ENCODE measurements around the gene SALL2. TPM values are rescaled to one million over a fixed set of nuclear protein-coding genes. Genes with fewer than 3 reads are reported as not detected.

The SALL2 gene
- total RNA-seq, 1 experiment from 2014 or later: 7.1 TPM

DNA sequence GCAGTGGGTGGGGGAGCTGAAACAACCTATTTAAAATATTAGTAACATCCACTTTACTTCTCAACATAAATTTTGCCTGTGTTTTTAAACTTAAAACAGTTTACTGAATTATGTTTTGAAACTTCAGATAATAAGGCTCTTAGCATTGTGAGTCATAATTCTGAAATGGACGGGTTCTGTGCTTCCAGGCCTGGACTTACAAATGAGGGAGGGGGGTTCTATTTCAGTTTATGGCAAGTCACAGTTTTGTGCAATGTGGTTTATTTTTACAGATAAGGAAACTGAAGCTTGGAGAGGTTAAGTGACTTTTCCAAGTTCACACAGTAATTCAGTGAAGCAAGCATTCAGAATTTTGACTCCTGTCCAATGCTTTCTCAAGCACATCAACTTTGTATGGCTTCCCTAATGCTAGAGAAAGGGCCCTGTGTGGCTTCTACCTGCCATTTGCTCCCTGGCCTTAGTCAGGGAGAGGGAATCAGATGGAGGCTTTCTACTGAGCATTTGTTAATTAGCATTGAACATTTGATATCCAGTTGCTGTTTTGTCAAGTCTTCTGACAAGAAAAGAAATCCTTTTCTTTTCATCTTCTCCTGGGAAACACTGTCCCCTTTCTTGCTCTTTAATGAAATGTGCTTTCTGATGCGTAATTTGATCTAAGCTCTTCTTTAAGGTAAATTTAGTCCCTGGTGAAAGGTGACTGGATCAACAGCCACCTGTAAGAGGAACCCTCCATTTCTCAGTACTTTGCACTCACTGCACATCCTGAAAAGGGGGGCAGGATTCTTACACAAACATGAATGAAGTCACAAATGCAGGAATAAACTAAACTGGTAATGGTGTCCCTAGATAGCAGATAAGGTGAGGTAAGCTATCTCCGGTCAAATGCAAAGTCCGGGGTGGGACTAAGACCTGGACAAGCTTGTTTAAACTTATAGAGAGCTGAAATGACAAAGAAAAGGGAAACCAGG, 2.5 kb upstream of the SALL2 start:
- DNase-seq (ENCODE audit: low read depth): no peak

DNA sequence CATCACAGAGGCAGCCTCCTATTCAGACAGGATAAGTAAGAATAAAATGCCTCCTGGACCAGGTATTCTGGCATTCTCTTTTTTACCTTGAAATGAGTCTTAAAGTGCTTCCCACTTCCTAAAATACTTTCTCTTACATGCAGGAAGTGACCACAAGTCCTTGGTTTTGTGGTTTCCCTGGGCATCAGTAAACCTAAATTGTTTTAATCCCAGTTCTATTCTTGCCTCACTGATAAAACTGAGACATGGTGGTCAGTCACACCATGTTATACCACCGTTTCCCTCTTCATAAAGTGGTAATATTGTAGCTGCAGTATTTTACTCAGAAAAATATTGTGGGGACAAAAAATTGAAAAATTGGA, 1.2 kb upstream of the SALL2 start:
- DNase-seq (ENCODE audit: low read depth): no peak

DNA sequence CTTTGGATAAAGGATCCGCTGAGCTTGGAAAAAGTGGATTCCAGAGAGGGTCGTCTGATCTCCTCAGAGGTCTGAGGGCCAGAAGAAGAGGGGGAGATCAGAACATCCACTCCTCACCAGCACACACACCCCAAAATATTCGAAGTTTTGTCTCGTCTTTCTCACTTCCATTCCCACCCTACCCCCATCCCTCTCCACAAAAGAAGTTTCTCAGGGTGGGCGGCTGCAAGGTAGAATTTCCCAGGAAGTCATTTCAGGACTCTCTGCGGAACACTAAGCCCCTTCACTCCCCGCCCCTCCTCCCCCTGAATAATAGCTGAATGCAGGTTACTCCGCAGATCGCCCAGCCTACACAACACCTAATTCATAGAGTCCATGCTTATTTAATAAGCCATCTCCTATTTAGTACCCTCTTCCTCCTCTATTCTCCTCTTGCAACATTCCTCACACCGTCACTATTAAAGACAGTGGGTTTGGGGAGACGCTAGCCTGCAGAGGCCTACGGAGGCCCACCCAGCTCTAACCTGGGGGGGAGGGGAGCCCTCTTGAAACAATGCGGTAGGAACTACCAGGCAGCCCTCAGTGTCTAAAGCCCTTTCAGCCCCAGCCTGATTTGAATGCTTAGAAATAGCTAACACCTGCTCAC, 649 bp upstream of the SALL2 start:
- DNase-seq (ENCODE audit: low read depth): no peak

DNA sequence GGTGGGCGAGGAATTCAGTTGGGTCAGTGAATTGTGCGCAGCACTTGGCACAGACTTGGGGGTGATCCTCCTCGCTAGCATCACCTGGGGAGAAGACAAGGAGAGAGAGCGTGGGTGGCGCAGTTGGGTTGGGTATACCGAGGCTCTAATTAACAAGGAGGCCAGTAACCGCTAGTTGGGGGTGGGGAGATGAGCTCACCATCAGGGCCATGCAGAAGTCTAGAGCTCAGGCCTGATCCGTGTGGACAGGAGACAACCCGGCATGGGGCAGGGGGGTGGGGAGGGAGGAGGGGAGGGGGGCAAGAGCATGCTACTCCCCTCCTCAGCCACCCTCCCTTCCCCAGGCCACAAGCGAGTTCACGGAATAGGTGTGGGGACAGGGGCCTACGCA, 580 bp downstream of the SALL2 start:
- DNase-seq (ENCODE audit: low read depth): no peak

DNA sequence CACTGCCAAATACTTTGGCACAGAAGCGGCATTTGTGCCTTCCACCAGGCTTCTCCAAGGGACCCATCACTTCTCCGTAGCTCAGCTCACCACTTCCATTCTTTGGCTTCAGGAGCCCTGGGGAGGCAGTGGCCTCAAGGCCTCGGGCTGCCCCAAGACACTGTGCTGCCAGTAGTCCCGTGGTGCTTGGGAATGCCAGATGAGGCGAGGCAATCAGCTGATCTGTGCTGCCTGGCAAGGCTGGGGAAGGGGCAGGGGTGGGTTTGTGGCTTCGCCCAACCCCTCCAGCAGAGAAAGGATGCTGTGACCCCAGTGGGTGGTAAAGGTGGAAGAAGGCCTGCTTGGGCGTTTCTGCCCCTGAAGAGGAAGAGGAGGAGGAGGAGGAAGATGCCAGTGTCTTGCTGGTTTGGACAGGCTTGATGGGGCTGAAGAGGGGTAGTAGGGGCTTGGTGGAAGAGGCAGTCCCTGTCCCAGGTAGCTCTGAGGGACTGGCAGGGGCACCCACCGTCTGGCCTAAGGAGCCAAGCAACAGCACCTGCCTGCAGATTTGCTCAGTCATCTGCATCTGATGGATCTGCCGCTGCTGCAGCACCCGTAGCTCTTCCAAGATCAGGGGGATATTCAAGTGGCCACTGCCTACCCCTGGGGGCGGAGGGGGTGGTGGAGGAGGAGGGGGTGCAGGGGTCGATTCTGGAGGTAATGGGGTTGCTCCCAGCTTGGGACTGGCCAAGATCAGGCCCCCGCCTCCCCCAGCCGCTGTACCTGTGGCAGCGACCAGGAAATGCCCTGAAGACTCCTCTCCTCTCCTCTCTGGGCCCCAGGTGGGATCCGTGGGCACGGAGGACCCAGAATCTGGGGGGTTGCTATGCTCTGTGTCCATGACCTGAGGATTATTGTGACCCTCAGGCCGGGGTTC, 1.3 kb downstream of the SALL2 start:
- DNase-seq (ENCODE audit: low read depth): no peak

DNA sequence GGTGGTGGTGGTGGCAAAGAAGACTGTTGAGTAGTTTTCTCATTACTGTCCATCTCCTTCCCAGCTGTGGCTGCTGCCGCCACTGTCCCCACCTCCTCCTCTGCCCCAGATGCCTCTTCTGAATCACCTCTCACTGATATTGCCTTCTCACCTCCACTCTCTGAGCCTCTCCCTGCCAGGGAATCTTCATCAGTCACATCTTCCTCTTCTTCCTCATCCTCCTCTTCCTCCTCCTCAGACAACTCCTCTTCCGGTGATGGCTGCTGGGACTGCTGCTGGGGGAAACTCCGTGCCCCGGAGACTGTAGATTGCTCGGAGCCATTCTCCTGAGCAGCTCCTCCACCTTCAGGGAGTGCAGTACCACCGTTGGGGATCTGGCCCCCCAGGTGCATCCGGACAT, 2.9 kb downstream of the SALL2 start:
- DNase-seq (ENCODE audit: low read depth): no peak

DNA sequence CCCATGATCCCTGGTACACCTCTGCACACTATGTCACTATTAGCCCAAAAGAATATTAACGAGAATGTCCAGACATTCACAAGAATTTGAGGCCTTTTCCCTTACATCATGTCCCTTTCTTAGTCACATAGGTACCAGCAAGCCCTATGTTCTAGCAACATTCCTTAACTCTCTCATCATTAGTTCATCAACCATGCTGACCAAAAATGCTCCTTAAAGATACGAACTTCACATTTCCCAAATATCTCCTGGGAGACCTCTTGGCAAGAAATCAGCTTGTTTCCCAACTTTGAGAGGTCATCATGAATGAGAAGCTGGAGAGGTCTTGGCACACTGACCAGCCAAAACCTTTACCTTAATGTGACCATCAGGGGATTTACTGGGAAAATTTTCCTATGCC, 4.6 kb downstream of the SALL2 start:
- DNase-seq (ENCODE audit: low read depth): peak; percentile 42

DNA sequence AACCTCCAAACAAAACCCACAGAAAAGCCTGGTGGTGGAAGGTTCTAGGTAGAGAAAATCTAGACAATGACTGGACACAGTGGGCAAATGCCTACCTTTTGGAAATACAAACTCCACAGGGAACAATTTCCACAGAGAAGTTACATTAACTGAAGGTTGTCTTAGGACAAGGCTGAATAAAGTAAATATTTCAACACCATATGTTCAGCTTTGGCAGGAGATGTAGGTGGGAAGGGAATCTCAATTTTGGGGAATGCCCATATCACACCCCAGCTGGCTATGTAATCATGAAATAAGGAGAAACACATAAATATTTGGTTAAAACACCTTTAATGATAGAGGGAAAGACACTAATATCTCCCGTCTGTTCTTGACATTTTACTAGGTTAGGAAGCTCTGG, 5.4 kb downstream of the SALL2 start:
- DNase-seq (ENCODE audit: low read depth): no peak

DNA sequence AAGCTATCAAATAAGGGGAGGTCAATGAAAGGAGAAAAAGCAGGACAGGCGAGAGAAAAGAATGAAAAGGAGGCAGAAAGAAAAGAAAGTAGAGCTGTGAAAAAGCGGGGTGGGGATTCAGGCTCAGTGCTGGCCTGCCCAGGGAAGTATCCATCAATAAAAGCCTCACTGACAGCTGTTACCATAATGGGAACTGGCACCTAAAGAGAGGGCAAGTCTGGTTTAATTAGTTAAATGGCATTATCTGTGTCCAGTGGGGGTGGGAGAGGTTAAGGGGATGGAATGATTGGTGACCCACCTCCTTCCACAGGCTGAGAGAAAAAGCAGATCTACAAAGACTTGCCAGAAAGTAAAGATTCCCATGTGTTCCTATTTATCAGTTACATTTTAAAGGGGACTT, 7.4 kb downstream of the SALL2 start:
- no peak for DNase-seq (ENCODE audit: low read depth)

DNA sequence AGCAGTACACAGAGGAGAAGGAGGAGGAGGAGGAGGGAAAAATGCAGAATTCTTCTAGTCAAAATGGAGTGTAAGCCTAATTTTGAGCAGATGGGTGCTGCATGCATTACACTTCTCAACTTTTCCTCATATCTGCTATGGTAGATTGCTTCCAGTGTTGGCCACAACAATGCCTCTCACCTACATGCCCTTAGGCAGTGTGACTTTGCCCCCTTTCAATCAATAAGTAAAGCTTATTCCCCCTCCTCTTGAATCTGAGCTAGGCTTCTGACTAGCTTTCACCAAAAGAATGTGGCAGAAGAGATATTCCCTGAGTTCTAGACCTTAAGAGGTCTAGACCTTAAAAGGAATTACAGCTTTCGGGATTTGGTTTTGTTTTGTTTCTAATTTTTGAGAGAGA, 11.8 kb downstream of the SALL2 start:
- no peak for DNase-seq (ENCODE audit: low read depth)

DNA sequence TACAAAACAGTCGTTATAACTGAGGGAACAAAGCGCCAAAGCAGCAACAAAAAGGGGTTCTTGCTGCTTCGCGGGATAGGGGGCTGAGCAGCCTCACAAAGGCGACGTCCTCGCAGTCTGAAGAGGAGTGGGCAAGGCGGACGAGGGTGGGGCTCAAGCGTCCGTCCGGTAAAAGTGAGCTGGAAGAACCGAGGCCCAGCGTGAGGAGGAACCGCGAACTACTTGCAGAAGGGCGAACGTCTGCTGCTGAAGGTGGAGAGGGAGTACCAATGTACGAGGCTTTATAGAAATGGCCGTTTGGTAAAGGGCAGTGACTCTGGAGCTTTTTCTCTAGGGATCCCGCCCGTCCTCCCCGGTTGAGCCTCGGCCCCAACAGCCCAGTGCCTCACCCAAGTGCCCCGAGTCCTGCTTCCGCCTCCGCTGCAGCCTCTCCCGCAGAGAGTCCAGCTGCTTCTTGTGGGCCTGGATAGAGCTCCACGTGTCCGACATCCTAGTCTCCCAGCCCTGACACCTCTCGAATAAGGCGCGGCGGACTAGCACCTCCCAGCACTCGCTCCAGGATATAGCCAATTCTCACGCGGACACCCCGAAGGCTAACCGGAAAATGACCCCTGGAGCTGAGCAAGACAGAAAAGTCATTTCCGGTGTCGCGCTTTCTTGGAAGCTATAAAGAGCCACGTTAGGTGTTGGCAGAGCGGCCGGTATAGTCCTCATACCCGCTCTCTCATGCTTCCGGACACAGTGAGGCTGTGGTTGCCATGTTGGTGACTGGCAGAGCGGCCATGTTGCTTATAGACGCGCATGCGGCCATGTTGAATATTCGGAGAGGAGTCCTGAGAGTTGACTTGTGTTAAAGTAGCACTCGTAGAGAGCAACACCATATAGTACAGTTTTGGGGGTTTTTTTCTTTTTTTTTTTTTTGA, 15.2 kb downstream of the SALL2 start, which contains the start of gene METTL3:
TSS of gene METTL3 (minus strand) at position 606 of the 923 bp plus-strand sequence. CDS start at position 489, 117 bp downstream.
- peak; percentile 100 for DNase-seq (ENCODE audit: low read depth)

DNA sequence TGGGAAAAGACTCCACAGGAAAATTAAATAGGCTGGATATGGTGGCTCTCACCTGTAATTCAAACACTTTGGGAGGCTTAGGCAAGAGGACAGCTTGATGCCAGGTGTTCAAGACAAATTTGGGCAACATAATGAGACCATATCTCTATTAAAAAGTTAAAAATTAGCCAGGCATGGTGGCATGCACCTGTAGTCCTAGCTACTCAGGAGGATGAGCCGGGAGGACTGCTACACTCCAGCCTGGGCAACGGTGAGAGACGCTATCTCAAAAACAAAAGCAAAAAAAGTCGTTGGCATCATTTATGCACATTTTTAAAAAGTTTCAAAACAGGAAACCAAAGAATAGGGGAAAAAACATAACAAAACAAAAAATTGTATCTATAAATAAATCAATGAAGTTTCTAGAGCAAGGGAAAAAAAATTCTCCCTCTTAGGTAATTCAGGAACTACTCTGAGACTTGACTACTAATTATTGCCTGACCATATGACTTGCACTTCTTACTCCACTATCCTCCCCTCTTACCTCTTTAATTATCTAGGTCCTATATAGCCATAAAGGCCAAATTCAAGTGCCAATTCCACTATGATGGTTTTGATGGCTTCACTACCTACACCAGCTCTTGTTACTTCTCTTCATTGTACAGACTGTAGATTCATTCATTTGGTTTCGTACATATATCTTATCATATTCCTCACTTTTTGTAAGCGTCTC, 16.6 kb downstream of the SALL2 start:
- DNase-seq (ENCODE audit: low read depth): no peak

DNA sequence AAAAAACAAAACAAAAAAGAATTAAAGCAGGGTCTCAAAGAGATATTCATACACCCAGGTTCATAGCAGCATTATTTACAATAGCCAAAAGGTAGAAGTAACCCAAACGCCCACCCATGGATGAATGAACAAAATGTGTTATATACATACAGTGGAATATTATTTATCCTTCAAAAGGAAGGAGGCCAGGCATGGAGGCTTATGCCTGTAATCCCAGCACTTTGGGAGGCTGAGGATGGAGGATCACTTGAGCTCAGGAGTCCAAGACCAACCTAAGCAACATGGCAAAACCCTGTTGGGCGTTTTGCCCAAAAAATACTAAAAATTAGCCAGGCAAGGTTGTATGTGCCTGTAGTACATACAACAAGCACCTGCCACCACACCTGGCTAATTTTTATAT, 19.6 kb downstream of the SALL2 start:
- no peak for DNase-seq (ENCODE audit: low read depth)

DNA sequence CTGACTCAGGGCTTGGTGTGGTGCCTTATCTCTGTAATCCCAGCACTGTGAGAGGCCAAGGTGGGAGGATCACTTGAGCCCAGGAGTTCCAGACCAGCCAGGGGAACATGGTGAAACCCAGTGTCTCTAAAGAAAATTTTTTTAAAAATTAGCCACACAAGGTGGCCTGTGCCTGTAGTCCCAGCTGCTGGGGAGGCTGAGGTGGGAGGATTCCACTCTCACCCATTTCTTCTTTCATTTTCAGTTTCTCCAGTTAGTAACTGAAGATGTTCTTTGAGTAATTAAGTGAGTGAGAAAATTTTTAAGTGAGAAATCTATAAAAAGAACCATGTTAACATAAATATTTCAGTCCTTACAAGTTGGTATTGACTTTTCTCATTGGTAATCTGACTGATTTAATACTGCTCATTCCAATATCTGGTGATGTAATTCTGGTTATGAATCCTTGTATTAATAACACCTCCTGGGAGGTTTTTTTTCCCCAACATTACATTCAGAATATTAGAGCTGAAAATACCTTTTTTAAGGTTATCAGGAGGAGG, 21.1 kb downstream of the SALL2 start:
- no peak for DNase-seq (ENCODE audit: low read depth)

DNA sequence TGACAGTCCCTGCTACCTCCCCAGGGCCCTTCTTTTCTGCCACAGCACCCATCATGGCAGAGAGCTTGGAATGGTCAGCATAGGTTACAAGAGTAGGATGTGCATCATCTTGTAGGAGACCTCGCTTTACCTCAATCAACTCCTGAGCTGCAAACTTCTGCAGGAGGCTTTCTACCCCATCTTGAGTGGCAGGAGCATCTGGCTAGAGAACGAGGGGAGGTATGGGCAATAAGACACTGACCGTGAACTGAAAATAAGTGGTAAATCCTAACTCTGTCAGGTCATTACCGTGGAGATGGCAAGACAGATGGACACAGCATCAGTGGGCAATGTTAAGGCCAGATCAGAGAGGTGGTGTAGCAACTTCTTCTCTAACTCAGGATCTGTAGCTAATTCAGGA, 22.8 kb downstream of the SALL2 start:
- DNase-seq (ENCODE audit: low read depth): peak; percentile 40

DNA sequence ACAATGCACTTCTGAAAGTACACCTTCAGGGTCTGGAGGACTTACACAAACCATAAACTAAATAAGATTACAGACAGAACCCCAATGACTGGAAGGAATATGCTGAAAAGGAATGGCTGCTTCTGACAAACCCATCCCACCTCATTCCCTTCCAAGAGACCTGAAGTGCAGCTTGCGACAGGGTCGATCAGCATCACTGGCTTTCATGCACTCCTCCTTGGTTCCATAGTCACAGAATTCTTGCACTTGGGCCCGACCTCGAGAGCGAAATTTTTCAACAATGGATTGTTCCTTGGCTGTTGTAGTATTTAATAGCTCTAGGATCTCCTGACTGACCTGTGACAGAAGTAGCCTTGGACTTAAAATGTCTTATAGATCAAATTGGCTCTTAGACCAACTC, 24.6 kb downstream of the SALL2 start:
- no peak for DNase-seq (ENCODE audit: low read depth)

DNA sequence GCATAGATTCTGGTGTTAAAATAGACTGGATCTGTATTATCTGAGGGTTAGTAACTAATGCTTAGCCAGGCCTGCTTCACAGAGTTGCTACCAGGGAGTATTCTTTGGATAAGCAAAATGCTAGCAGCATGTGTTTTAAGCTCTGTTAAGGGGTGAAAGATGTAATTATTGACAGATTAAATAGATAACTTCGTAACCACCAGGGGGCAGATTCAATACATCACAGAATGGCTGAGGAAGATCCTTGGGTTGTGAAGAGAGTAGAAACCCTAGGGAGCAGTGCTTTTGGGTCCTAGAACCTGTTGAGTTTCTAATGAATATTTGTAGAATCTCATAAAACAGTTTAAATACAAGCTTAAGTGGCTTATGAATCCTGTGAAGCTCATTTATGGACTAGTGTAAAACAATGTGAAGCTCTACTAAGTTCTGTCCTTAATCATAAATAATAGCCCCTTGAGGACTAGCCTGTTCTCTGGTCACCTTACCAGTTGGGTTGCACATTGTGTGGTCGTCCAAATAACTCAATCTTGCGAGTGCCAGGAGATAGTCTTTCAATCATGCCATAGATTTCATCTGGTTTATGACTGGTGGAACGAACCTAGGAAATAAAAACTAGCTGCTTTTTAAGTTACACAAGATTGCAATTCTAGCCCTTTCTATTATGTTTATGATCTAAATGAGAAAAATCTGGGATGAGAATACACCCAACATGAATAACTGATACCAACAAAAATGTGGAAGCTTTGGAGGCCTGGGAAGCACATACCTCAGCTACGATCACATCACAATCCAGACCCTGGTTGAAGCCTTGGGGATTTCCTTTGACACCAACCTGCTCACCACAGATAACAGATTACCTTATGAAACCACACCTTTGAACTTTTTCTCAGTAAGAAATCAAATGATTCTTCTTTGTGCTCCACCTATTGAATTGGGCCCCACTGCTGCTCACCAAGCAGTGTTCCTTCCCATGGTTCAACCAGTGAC, 27.3 kb downstream of the SALL2 start:
- DNase-seq (ENCODE audit: low read depth): peak; percentile 55

DNA sequence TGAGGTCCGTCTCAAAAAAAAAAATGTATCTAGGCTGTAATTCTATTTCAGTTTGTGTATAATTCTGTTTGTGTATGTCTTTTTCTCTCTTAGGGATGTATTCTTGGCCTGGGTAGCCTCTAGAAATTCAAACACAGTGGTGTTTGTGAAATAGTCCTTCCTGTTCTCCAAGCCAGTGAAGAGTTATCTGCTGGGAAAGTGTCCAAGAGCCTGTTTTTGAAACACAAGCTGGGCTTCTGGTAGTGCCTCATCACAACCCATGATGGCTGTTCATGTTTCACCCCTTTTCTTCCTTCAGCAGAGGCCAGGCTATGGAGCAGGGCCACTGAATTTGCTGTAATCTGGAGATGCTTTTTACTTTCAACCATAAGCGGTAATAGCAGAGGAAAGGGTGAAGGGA, 29.7 kb downstream of the SALL2 start:
- no peak for DNase-seq (ENCODE audit: low read depth)

Measured in LHCN-M2 (cell line).